PC-3 (cell line): Measurements from ENCODE around the gene ITM2C. TPM values are rescaled to one million over a fixed set of nuclear protein-coding genes. Genes with fewer than 3 reads are reported as not detected.

Experiments used
- ATAC-seq: fragments of 200-7000 bp; cut with Tn5 transposase; 2 replicates; pipeline ENCODE4 v1.9.1; 2020; ENCODE audit warnings: mild to moderate bottlenecking, moderate library complexity
- BruUV-seq: library from RNA; stranded (reverse); fragments of 400-500 nt; replicated peaks from 2 replicates; lab custom pipeline; 2021; lab: Mats Ljungman, UMichigan
- CTCF ChIA-PET: fragments of 300-600 bp; sonication (Branson Sonifier 250); formaldehyde crosslinking; loops from one replicate; lab custom pipeline; 2022; ENCODE audit warnings: antibody characterized with exemption; lab: Charles Lee
- POLR2A ChIA-PET: fragments of 300-600 bp; sonication (Branson Sonifier 250); formaldehyde crosslinking; loops from one replicate; lab custom pipeline; 2022; ENCODE audit warnings: antibody characterized with exemption; ENCODE audit not compliant: unreplicated experiment; lab: Charles Lee
- DNase-seq: peaks from one replicate; pipeline ENCODE4 v3.0.0-alpha.2; 2015
- H2AFZ ChIP-seq: fragments of 300-600 bp; sonication (generic); 2 replicates; pipeline ENCODE4 v1.6.0; 2016; ENCODE audit warnings: antibody characterized with exemption, low read length
- H3F3A ChIP-seq: fragments of 300-600 bp; sonication (generic); one replicate; pipeline ENCODE4 v1.6.0; 2017; ENCODE audit warnings: antibody characterized with exemption, low read length, control low read depth, mild to moderate bottlenecking; ENCODE audit not compliant: unreplicated experiment
- H3K27ac ChIP-seq: fragments of 300-600 bp; sonication (generic); 2 replicates; pipeline ENCODE4 v1.5.1; 2016; ENCODE audit warnings: mild to moderate bottlenecking, low read length
- H3K27me3 ChIP-seq: fragments of 300-600 bp; sonication (generic); 2 replicates; pipeline ENCODE4 v1.6.1; 2016; ENCODE audit warnings: low read length, mixed read lengths
- H3K36me3 ChIP-seq: fragments of 300-600 bp; sonication (generic); 2 replicates; pipeline ENCODE4 v1.6.1; 2016; ENCODE audit warnings: low read depth, mixed run types, low read length, mixed read lengths
- H3K4me1 ChIP-seq: fragments of 300-600 bp; sonication (generic); 2 replicates; pipeline ENCODE4 v1.5.1; 2016; ENCODE audit warnings: low read length; ENCODE audit not compliant: insufficient read depth
- H3K4me2 ChIP-seq: fragments of 300-600 bp; sonication (generic); 2 replicates; pipeline ENCODE4 v1.6.0; 2016; ENCODE audit warnings: low read length
- H3K4me3 ChIP-seq: fragments of 300-600 bp; sonication (generic); 2 replicates; pipeline ENCODE4 v1.5.1; 2016; ENCODE audit warnings: mild to moderate bottlenecking, low read length, mixed read lengths
- H3K79me2 ChIP-seq: fragments of 300-600 bp; sonication (generic); 2 replicates; pipeline ENCODE4 v1.6.1; 2017; ENCODE audit warnings: low read length, mixed read lengths
- H3K9ac ChIP-seq: fragments of 300-600 bp; sonication (generic); 2 replicates; pipeline ENCODE4 v1.6.0; 2016; ENCODE audit warnings: mild to moderate bottlenecking, low read length
- H3K9me2 ChIP-seq: fragments of 300-600 bp; sonication (generic); replicated peaks from 2 replicates; pipeline ENCODE4 v1.6.1; 2016; ENCODE audit warnings: mixed run types, low read length, mixed read lengths
- H3K9me3 ChIP-seq: fragments of 300-600 bp; sonication (generic); 2 replicates; pipeline ENCODE4 v1.6.1; 2016; ENCODE audit warnings: low read length, mixed read lengths
- H4K20me1 ChIP-seq: fragments of 300-600 bp; sonication (generic); 2 replicates; pipeline ENCODE4 v1.6.1; 2016; ENCODE audit warnings: low read length, mixed read lengths
- CTCF ChIP-seq: fragments of 300-600 bp; sonication (generic); conservative IDR thresholded peaks from 2 replicates; pipeline ENCODE4 v1.5.1; 2017; ENCODE audit warnings: antibody characterized with exemption, low read depth, mild to moderate bottlenecking, low read length
- EZH2 ChIP-seq: fragments of 300-600 bp; sonication (generic); IDR thresholded peaks from one replicate; pipeline ENCODE4 v1.6.1; 2017; ENCODE audit warnings: antibody characterized with exemption, mild to moderate bottlenecking, low read length; ENCODE audit not compliant: unreplicated experiment
- EZH2phosphoT487 ChIP-seq: fragments of 300-600 bp; sonication (generic); IDR thresholded peaks from 2 replicates; pipeline ENCODE4 v1.6.1; 2018; ENCODE audit warnings: mild to moderate bottlenecking, antibody characterized with exemption, low read length, borderline replicate concordance
- intact Hi-C: fragments of 100-400 bp; cut with micrococcal nuclease; formaldehyde crosslinking; loops from 2 replicates; pipeline ENCODE4 v1.9.0; 2023
- total RNA-seq: library from RNA; depleted of rRNA; stranded (reverse); fragments of >200 nt; gene quantifications from 2 replicates; pipeline ENCODE4 v1.2.3, GENCODE V29; 2014

ITM2C gene
- total RNA-seq, 1 experiment from 2014 or later, result 111 TPM

- no TSS peak for BruUV-seq
- Histone ChIP-seq H3K9me2 (no peaks in the 10 kb centered on the region), H3K9ac (no peak overlapping the region), H4K20me1 (no peaks in the 10 kb centered on the region), H3K4me3 (no peak overlapping the region), H3K9me3 (no peaks in the 10 kb centered on the region), H3K27ac (no peak overlapping the region), H3K36me3 (no peaks in the 10 kb centered on the region), H3F3A (no peaks in the 10 kb centered on the region), H3K4me2 (no peak overlapping the region), H2AFZ (no peak overlapping the region), H3K4me1 (no peaks in the 10 kb centered on the region), H3K27me3 (peaks cover 20% of the 10 kb centered on the region), H3K79me2 (no peaks in the 10 kb centered on the region)
- TF ChIP-seq EZH2 (no peak), CTCF (no peak), EZH2phosphoT487 (no peak)
- no peak for ATAC-seq
- POLR2A ChIA-PET, result no interaction called here
- intact Hi-C loops, result no loop called here
- no peak for DNase-seq
- CTCF ChIA-PET, result no interaction called here
These were observed 51.5 kb downstream of the ITM2C start for GRCh38 chr2:230916218-230916617.

- BruUV-seq, result no TSS peak
- H3K27me3 ChIP-seq, result peaks cover 20% of the 10 kb centered on the region
- H3K79me2 ChIP-seq, result no peaks in the 10 kb centered on the region
- H3K27ac ChIP-seq, result no peak overlapping the region
- H4K20me1 ChIP-seq, result no peaks in the 10 kb centered on the region
- ATAC-seq (no peak), DNase-seq (no peak)
- POLR2A ChIA-PET, result no interaction called here
- no peak overlapping the region for H3K4me3 ChIP-seq
- no peaks in the 10 kb centered on the region for H3K9me2 ChIP-seq
- intact Hi-C loops, result no loop called here
- no peaks in the 10 kb centered on the region for H3K36me3 ChIP-seq
- no peak overlapping the region for H3K9ac ChIP-seq
- CTCF ChIA-PET, result no interaction called here
- no peaks in the 10 kb centered on the region for H3K9me3 ChIP-seq
- H3K4me2 ChIP-seq, result no peak overlapping the region
- no peaks in the 10 kb centered on the region for H3K4me1 ChIP-seq
- H2AFZ ChIP-seq, result no peak overlapping the region
- TF ChIP-seq CTCF, result no peak
- no peak for TF ChIP-seq EZH2phosphoT487
- TF ChIP-seq EZH2, result no peak
- H3F3A ChIP-seq, result no peaks in the 10 kb centered on the region
These were observed 54.5 kb downstream of the ITM2C start for GRCh38 chr2:230919240-230919639.

GRCh38 chr2:230919681-230920080 lies 54.9 kb downstream of the ITM2C start:
- H3K4me2 ChIP-seq, result no peak overlapping the region
- H3F3A ChIP-seq, result no peaks in the 10 kb centered on the region
- no peak overlapping the region for H3K9ac ChIP-seq
- no peaks in the 10 kb centered on the region for H3K9me3 ChIP-seq
- H3K36me3 ChIP-seq, result no peaks in the 10 kb centered on the region
- H4K20me1 ChIP-seq, result no peaks in the 10 kb centered on the region
- no TSS peak for BruUV-seq
- no peak overlapping the region for H3K4me3 ChIP-seq
- no peaks in the 10 kb centered on the region for H3K4me1 ChIP-seq
- H2AFZ ChIP-seq, result no peak overlapping the region
- no peak overlapping the region for H3K27ac ChIP-seq
- DNase-seq (no peak), ATAC-seq (no peak)
- POLR2A ChIA-PET, result no interaction called here
- intact Hi-C loops, result no loop called here
- no peaks in the 10 kb centered on the region for H3K9me2 ChIP-seq
- no peaks in the 10 kb centered on the region for H3K79me2 ChIP-seq
- CTCF ChIA-PET, result no interaction called here
- H3K27me3 ChIP-seq, result peaks cover 20% of the 10 kb centered on the region
- no peak for TF ChIP-seq EZH2
- no peak for TF ChIP-seq CTCF
- TF ChIP-seq EZH2phosphoT487, result no peak
